H1 (cell line): ENCODE data around the gene VAV2. TPM values are rescaled to one million over a fixed set of nuclear protein-coding genes. Genes with fewer than 3 reads are reported as not detected.

Experiments
- CHD1 ChIP-seq: IDR thresholded peaks from 2 replicates; pipeline ENCODE4 v1.6.1; 2012; ENCODE audit warnings: low read depth, low read length, improper control_type of control experiment
- HDAC2 ChIP-seq, 2 experiments: fragments of 300-600 bp in 1 of 2; sonication (generic) in 1 of 2; IDR thresholded peaks; 2 replicates each; pipeline ENCODE4 v1.6.1; 2011 to 2012; ENCODE audit warnings: low read depth in 2 of 2, low read length in 2 of 2, mild to moderate bottlenecking in 2 of 2, moderate library complexity in 2 of 2, borderline replicate concordance in 1 of 2, inconsistent platforms in 1 of 2
- RBBP5 ChIP-seq: IDR thresholded peaks from 2 replicates; pipeline ENCODE4 v1.7.1; 2012; ENCODE audit warnings: low read depth, mild to moderate bottlenecking, inconsistent platforms, low read length, moderate library complexity, borderline replicate concordance
- SP4 ChIP-seq: IDR thresholded peaks from 2 replicates; pipeline ENCODE4 v1.6.1; 2012; ENCODE audit warnings: low read length, inconsistent platforms
- TAF1 ChIP-seq: IDR thresholded peaks from 2 replicates; pipeline ENCODE4 v1.6.1; 2011; ENCODE audit warnings: mild to moderate bottlenecking, low read depth, low read length
- ZNF274 ChIP-seq: IDR thresholded peaks from 2 replicates; pipeline ENCODE4 v1.7.0; 2012; ENCODE audit warnings: low read length, borderline replicate concordance; ENCODE audit errors: extremely low read depth
- polyA plus RNA-seq, 7 experiments: library from polyadenylated mRNA; depleted of rRNA in 3 of 7; stranded (reverse) in 5 of 7; unstranded in 2 of 7; fragments of >200 nt in 5 of 7; fragments of 200-250 nt in 2 of 7; gene quantifications; 1 replicate in 5 of 7; 2 replicates in 1 of 7; 4 replicates in 1 of 7; pipeline versions ENCODE4 v1.2.1 to v1.2.3, GENCODE V29; 2011 to 2013; ENCODE audit warnings: missing spikeins in 2 of 7, mixed read lengths in 2 of 7
- total RNA-seq: library from RNA; stranded (reverse); fragmentation: NEBNext Ultra II Directional; extraction: Animal tissue kit (Norgen Biotek cat#: 25700); gene quantifications from 2 replicates; pipeline ENCODE4 v1.2.1, GENCODE V29; 2021
- TF ChIP-seq, protein P1 (sequence below): fragments of 300-600 bp; sonication (generic); IDR thresholded peaks from 2 replicates; pipeline ENCODE4 v1.7.1; 2012; ENCODE audit warnings: low read length, moderate library complexity, mild to moderate bottlenecking, inconsistent platforms; ENCODE audit not compliant: insufficient replicate concordance
- TF ChIP-seq, protein P2 (sequence below): IDR thresholded peaks from 2 replicates; pipeline ENCODE4 v1.6.1; 2011; ENCODE audit warnings: low read length, improper control_type of control experiment
- TF ChIP-seq, protein P3 (sequence below): IDR thresholded peaks from 2 replicates; pipeline ENCODE4 v1.6.1; 2012; ENCODE audit warnings: low read length, inconsistent platforms

Gene VAV2
- total and polyA plus RNA-seq, 2 of the 8 experiments (the other 6 are each of a cell fraction or from before 2014, with no cell fraction given), result 13.6 to 37.6 TPM

DNA sequence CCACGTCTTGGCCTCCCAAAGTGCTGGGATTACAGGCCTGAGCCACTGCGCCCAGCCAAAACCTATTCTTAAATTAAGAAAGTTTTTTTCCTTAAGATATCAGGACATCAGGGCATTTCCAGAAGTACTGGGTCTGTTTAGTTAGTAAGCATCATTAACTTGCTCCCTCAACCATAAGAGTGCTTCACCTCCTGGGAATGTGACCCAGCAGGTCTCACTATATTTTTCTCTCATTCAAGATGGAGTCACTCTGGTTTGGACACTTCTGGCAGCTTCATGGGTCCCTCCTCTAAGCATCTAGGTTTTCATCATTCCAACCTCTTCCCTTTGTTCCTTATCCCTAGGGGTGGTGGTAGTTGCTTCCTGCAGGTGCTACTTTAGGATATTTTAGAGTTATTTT lies 22.8 kb upstream of the VAV2 start (continued):
- TF ChIP-seq, protein P1, sequence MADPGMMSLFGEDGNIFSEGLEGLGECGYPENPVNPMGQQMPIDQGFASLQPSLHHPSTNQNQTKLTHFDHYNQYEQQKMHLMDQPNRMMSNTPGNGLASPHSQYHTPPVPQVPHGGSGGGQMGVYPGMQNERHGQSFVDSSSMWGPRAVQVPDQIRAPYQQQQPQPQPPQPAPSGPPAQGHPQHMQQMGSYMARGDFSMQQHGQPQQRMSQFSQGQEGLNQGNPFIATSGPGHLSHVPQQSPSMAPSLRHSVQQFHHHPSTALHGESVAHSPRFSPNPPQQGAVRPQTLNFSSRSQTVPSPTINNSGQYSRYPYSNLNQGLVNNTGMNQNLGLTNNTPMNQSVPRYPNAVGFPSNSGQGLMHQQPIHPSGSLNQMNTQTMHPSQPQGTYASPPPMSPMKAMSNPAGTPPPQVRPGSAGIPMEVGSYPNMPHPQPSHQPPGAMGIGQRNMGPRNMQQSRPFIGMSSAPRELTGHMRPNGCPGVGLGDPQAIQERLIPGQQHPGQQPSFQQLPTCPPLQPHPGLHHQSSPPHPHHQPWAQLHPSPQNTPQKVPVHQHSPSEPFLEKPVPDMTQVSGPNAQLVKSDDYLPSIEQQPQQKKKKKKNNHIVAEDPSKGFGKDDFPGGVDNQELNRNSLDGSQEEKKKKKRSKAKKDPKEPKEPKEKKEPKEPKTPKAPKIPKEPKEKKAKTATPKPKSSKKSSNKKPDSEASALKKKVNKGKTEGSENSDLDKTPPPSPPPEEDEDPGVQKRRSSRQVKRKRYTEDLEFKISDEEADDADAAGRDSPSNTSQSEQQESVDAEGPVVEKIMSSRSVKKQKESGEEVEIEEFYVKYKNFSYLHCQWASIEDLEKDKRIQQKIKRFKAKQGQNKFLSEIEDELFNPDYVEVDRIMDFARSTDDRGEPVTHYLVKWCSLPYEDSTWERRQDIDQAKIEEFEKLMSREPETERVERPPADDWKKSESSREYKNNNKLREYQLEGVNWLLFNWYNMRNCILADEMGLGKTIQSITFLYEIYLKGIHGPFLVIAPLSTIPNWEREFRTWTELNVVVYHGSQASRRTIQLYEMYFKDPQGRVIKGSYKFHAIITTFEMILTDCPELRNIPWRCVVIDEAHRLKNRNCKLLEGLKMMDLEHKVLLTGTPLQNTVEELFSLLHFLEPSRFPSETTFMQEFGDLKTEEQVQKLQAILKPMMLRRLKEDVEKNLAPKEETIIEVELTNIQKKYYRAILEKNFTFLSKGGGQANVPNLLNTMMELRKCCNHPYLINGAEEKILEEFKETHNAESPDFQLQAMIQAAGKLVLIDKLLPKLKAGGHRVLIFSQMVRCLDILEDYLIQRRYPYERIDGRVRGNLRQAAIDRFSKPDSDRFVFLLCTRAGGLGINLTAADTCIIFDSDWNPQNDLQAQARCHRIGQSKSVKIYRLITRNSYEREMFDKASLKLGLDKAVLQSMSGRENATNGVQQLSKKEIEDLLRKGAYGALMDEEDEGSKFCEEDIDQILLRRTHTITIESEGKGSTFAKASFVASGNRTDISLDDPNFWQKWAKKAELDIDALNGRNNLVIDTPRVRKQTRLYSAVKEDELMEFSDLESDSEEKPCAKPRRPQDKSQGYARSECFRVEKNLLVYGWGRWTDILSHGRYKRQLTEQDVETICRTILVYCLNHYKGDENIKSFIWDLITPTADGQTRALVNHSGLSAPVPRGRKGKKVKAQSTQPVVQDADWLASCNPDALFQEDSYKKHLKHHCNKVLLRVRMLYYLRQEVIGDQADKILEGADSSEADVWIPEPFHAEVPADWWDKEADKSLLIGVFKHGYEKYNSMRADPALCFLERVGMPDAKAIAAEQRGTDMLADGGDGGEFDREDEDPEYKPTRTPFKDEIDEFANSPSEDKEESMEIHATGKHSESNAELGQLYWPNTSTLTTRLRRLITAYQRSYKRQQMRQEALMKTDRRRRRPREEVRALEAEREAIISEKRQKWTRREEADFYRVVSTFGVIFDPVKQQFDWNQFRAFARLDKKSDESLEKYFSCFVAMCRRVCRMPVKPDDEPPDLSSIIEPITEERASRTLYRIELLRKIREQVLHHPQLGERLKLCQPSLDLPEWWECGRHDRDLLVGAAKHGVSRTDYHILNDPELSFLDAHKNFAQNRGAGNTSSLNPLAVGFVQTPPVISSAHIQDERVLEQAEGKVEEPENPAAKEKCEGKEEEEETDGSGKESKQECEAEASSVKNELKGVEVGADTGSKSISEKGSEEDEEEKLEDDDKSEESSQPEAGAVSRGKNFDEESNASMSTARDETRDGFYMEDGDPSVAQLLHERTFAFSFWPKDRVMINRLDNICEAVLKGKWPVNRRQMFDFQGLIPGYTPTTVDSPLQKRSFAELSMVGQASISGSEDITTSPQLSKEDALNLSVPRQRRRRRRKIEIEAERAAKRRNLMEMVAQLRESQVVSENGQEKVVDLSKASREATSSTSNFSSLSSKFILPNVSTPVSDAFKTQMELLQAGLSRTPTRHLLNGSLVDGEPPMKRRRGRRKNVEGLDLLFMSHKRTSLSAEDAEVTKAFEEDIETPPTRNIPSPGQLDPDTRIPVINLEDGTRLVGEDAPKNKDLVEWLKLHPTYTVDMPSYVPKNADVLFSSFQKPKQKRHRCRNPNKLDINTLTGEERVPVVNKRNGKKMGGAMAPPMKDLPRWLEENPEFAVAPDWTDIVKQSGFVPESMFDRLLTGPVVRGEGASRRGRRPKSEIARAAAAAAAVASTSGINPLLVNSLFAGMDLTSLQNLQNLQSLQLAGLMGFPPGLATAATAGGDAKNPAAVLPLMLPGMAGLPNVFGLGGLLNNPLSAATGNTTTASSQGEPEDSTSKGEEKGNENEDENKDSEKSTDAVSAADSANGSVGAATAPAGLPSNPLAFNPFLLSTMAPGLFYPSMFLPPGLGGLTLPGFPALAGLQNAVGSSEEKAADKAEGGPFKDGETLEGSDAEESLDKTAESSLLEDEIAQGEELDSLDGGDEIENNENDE, result no peak
- no peak for TF ChIP-seq RBBP5
- TF ChIP-seq, protein P2, sequence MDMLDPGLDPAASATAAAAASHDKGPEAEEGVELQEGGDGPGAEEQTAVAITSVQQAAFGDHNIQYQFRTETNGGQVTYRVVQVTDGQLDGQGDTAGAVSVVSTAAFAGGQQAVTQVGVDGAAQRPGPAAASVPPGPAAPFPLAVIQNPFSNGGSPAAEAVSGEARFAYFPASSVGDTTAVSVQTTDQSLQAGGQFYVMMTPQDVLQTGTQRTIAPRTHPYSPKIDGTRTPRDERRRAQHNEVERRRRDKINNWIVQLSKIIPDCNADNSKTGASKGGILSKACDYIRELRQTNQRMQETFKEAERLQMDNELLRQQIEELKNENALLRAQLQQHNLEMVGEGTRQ, result no peak
- no peak for TF ChIP-seq TAF1
- TF ChIP-seq HDAC2 (IDR thresholded peaks at IDR 0.05; ENCODE audit: borderline replicate concordance in 1 of 2, low read depth in 2 of 2, low read length in 2 of 2), result no peak
- TF ChIP-seq CHD1, result no peak
- TF ChIP-seq SP4, result no peak
- TF ChIP-seq, protein P3, sequence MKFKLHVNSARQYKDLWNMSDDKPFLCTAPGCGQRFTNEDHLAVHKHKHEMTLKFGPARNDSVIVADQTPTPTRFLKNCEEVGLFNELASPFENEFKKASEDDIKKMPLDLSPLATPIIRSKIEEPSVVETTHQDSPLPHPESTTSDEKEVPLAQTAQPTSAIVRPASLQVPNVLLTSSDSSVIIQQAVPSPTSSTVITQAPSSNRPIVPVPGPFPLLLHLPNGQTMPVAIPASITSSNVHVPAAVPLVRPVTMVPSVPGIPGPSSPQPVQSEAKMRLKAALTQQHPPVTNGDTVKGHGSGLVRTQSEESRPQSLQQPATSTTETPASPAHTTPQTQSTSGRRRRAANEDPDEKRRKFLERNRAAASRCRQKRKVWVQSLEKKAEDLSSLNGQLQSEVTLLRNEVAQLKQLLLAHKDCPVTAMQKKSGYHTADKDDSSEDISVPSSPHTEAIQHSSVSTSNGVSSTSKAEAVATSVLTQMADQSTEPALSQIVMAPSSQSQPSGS, result no peak
- TF ChIP-seq ZNF274, result no peak
